ENCODE data around the gene EIF4E.

EIF4E gene

GRCh38 chr4:98969878-98970785 is 41.2 kb upstream of the EIF4E start:
- H3K36me3 ChIP-seq (ENCODE audit: control insufficient read depth, low read length): no peaks in the 10 kb centered on the region
- H4K20me1 ChIP-seq (ENCODE audit: control insufficient read depth, insufficient read depth, low read depth, low read length): no peaks in the 10 kb centered on the region
- no peak overlapping the region for H3K4me3 ChIP-seq (ENCODE audit: low read length)
- peaks cover 9% of the 10 kb centered on the region for H3K4me1 ChIP-seq (ENCODE audit: control insufficient read depth, low read length)
- H3K4me2 ChIP-seq (ENCODE audit: low read length): no peak overlapping the region
- H3K79me2 ChIP-seq (ENCODE audit: control insufficient read depth, low read length): no peaks in the 10 kb centered on the region
- H3K27ac ChIP-seq (ENCODE audit: low read depth, low read length): no peak overlapping the region
- H3F3A ChIP-seq (ENCODE audit: control insufficient read depth, insufficient read depth): no peaks in the 10 kb centered on the region
- H3K9me3 ChIP-seq (ENCODE audit: control insufficient read depth, insufficient read depth, low read length): no peaks in the 10 kb centered on the region
- peaks cover 14% of the 10 kb centered on the region; the same call in 1 of the 2 replicates for H3K27me3 ChIP-seq (ENCODE audit: control insufficient read depth, low read length)
- no peaks in the 10 kb centered on the region for H3K9me2 ChIP-seq (replicated peaks; ENCODE audit: control insufficient read depth, low read length)
- TF ChIP-seq CTCF (IDR thresholded peaks at IDR 0.05; ENCODE audit: low read depth, low read length, poor library complexity, severe bottlenecking): no peak
- TF ChIP-seq EZH2phosphoT487 (IDR thresholded peaks at IDR 0.05; ENCODE audit: borderline replicate concordance, low read length): no peak

GRCh38 chr4:98967786-98968329 is 38.9 kb upstream of the EIF4E start:
- H3K4me1 ChIP-seq (ENCODE audit: control insufficient read depth, low read length): peaks cover 9% of the 10 kb centered on the region
- no peak overlapping the region for H3K4me2 ChIP-seq (ENCODE audit: low read length)
- no peaks in the 10 kb centered on the region for H3K79me2 ChIP-seq (ENCODE audit: control insufficient read depth, low read length)
- H3K4me3 ChIP-seq (ENCODE audit: low read length): no peak overlapping the region
- no peak overlapping the region for H3K27ac ChIP-seq (ENCODE audit: low read depth, low read length)
- TF ChIP-seq CTCF (IDR thresholded peaks at IDR 0.05; ENCODE audit: low read depth, low read length, poor library complexity, severe bottlenecking): no peak
- no peak for TF ChIP-seq EZH2phosphoT487 (IDR thresholded peaks at IDR 0.05; ENCODE audit: borderline replicate concordance, low read length)
- no peaks in the 10 kb centered on the region for H3K36me3 ChIP-seq (ENCODE audit: control insufficient read depth, low read length)
- peaks cover 7% of the 10 kb centered on the region; the same call in 1 of the 2 replicates for H3K27me3 ChIP-seq (ENCODE audit: control insufficient read depth, low read length)
- H3K9me2 ChIP-seq (replicated peaks; ENCODE audit: control insufficient read depth, low read length): no peaks in the 10 kb centered on the region
- no peaks in the 10 kb centered on the region for H3F3A ChIP-seq (ENCODE audit: control insufficient read depth, insufficient read depth)
- H4K20me1 ChIP-seq (ENCODE audit: control insufficient read depth, insufficient read depth, low read depth, low read length): no peaks in the 10 kb centered on the region
- H3K9me3 ChIP-seq (ENCODE audit: control insufficient read depth, insufficient read depth, low read length): no peaks in the 10 kb centered on the region

GRCh38 chr4:98966926-98967325 is 38.0 kb upstream of the EIF4E start:
- H3K9me3 ChIP-seq (ENCODE audit: control insufficient read depth, insufficient read depth, low read length): no peaks in the 10 kb centered on the region
- no peaks in the 10 kb centered on the region for H3K9me2 ChIP-seq (replicated peaks; ENCODE audit: control insufficient read depth, low read length)
- TF ChIP-seq CTCF (IDR thresholded peaks at IDR 0.05; ENCODE audit: low read depth, low read length, poor library complexity, severe bottlenecking): no peak
- TF ChIP-seq EZH2phosphoT487 (IDR thresholded peaks at IDR 0.05; ENCODE audit: borderline replicate concordance, low read length): no peak
- H4K20me1 ChIP-seq (ENCODE audit: control insufficient read depth, insufficient read depth, low read depth, low read length): no peaks in the 10 kb centered on the region
- no peaks in the 10 kb centered on the region for H3F3A ChIP-seq (ENCODE audit: control insufficient read depth, insufficient read depth)
- no peak overlapping the region for H3K4me2 ChIP-seq (ENCODE audit: low read length)
- no peak overlapping the region for H3K27ac ChIP-seq (ENCODE audit: low read depth, low read length)
- H3K79me2 ChIP-seq (ENCODE audit: control insufficient read depth, low read length): no peaks in the 10 kb centered on the region
- H3K27me3 ChIP-seq (ENCODE audit: control insufficient read depth, low read length): peaks cover 7% of the 10 kb centered on the region; the same call in 1 of the 2 replicates
- H3K4me3 ChIP-seq (ENCODE audit: low read length): no peak overlapping the region
- H3K36me3 ChIP-seq (ENCODE audit: control insufficient read depth, low read length): no peaks in the 10 kb centered on the region
- peaks cover 9% of the 10 kb centered on the region for H3K4me1 ChIP-seq (ENCODE audit: control insufficient read depth, low read length)
